Measurements from ENCODE around the gene KREMEN1.
A peak's percentile ranks its signal among the peaks of the same experiment; 100 is the strongest.
"Not testable (repeated sequence)": the region's sequence is repeated elsewhere in the genome, so short reads cannot be mapped to it uniquely, and the experiment has no call there.

KREMEN1 gene

GRCh38 chr22:29079218-29079901, 6.5 kb downstream of the KREMEN1 start:
- DNase-seq: peak; percentile 44

- DNase-seq: no peak
These were observed 7.5 kb downstream of the KREMEN1 start for GRCh38 chr22:29080106-29080975.

- no peak for DNase-seq
These were observed 8.8 kb downstream of the KREMEN1 start for GRCh38 chr22:29081517-29082236.

- no peak for DNase-seq
These were observed 10.2 kb downstream of the KREMEN1 start for GRCh38 chr22:29082826-29083545.

- DNase-seq: not testable (repeated sequence)
These were observed 10.7 kb downstream of the KREMEN1 start for GRCh38 chr22:29083576-29083932.

GRCh38 chr22:29083933-29084591, 11.2 kb downstream of the KREMEN1 start:
- peak; percentile 40 for DNase-seq

- DNase-seq: no peak
These were observed 14.2 kb downstream of the KREMEN1 start for GRCh38 chr22:29087012-29087411.

GRCh38 chr22:29088809-29089208, 16.0 kb downstream of the KREMEN1 start:
- DNase-seq: no peak

- DNase-seq: no peak
These were observed 16.7 kb downstream of the KREMEN1 start for GRCh38 chr22:29089507-29089906.

GRCh38 chr22:29090039-29090438, 17.2 kb downstream of the KREMEN1 start:
- no peak for DNase-seq

GRCh38 chr22:29092243-29092642, 19.4 kb downstream of the KREMEN1 start:
- DNase-seq: no peak

GRCh38 chr22:29093030-29093429, 20.2 kb downstream of the KREMEN1 start:
- no peak for DNase-seq

GRCh38 chr22:29093501-29094300, 20.9 kb downstream of the KREMEN1 start:
- peak; percentile 91 for DNase-seq

GRCh38 chr22:29095459-29095858, 22.6 kb downstream of the KREMEN1 start:
- DNase-seq: no peak

- no peak for DNase-seq
These were observed 24.2 kb downstream of the KREMEN1 start for GRCh38 chr22:29096736-29097669.

- no peak for DNase-seq
These were observed 25.5 kb downstream of the KREMEN1 start for GRCh38 chr22:29098296-29098695.

GRCh38 chr22:29102300-29102699, 29.5 kb downstream of the KREMEN1 start:
- DNase-seq: no peak

GRCh38 chr22:29103121-29103520, 30.3 kb downstream of the KREMEN1 start:
- no peak for DNase-seq

GRCh38 chr22:29105468-29105867, 32.6 kb downstream of the KREMEN1 start:
- DNase-seq: no peak

GRCh38 chr22:29106839-29107238, 34.0 kb downstream of the KREMEN1 start:
- no peak for DNase-seq

Measured in fibroblast of skin of right quadriceps (primary cell).